Cerebellar cortex (tissue), 1 donor: ENCODE data around the gene OR52M1.
A peak's percentile ranks its signal among the peaks of the same experiment; 100 is the strongest.
"Not testable (repeated sequence)": the region's sequence is repeated elsewhere in the genome, so short reads cannot be mapped to it uniquely, and the experiment has no call there.

ENCODE experiments used
- DNase-seq: peaks from one replicate; pipeline ENCODE4 v3.0.0-alpha.2; 2015; ENCODE audit warnings: low spot score

The OR52M1 gene, protein sequence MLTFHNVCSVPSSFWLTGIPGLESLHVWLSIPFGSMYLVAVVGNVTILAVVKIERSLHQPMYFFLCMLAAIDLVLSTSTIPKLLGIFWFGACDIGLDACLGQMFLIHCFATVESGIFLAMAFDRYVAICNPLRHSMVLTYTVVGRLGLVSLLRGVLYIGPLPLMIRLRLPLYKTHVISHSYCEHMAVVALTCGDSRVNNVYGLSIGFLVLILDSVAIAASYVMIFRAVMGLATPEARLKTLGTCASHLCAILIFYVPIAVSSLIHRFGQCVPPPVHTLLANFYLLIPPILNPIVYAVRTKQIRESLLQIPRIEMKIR

DNA sequence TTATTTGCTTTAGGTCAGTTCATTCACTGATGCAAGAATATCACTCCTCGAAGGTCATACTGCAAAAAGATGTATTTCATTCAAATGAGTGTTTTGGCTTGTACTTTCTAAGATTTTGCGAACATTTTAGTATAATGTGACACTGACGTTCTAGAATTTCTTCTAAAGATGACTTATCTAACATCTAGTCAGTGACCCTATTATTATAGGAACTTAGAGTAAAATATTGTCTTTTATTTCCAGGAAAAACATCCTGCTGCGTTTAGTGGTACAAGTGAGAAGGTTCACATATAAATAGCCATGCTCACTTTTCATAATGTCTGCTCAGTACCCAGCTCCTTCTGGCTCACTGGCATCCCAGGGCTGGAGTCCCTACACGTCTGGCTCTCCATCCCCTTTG lies at the start of gene OR52M1:
Gene OR52M1 (plus strand): TSS at position 301 of the 400 bp plus-strand sequence. CDS start 0 bp downstream, at position 301.
- DNase-seq: no peak

DNA sequence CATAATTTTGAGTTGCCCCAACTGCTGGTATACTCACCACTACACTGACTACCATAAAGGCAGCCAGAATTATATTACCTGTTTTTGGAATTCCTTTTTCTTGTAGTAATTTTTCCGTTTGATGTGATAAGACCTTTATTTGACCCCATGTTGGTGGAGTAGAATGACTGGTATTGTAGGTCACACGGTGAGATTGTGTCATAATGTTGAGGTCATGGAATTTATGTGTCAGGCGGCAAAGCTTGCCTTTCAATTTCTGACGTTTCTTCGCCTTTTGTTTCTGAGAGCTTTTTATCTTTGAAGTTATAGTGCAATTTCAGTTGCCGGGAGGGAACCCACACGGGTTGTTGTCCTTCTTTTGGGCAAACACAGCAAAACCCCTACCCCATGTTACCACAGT lies 49.5 kb upstream of the OR52M1 start:
- no peak for DNase-seq

DNA sequence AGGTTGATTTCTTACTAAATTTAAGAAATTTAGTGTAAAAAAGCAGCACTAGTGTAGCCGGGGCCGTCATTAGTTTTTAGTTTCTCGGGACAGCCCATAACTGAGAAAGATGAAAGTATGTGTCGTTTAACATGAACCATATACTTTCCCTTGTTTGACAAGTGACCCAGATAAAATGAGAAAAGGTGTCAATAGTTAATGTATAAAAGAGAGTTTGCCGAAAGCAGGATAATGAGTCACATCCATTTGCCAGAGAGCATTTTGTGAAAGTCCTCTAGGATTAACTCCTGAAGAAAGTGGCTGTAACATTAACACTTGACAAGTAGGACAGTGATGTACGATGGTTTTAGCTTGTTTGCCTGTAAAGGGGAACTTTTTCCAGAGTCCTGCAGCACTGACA lies 49.0 kb upstream of the OR52M1 start:
- no peak for DNase-seq

DNA sequence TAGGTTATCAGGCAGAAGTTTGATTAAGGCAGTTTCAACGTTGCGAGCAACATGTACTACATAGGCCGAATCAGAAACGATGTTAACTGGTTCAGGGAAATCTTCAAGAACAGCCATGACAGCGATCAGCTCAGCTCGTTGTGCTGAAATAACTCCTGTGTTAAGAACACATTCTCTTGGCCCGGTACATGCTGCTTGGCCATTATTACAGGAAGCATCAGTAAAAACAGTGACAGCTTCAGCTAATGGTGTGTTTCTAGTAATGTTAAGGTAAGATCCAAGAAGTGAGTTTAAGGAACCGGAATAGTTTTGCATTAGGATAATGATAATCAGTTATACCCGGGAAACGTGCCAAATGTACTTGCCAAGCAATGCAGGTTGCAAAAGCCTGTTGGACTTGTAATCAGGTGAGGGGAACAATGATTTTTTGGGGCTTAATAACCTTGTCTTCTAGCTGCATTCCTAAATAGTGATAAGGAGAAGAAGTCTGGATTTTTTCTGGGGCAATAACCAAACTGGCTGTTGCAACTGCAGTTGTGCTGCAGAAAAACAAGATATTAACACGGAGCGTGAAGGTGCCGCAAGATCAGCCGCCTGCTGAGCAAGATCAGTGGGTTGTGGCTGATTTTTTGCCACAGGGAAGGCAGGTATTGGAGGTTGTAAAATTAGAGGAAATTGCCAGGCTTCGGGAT lies 48.3 kb upstream of the OR52M1 start:
- no peak for DNase-seq

DNA sequence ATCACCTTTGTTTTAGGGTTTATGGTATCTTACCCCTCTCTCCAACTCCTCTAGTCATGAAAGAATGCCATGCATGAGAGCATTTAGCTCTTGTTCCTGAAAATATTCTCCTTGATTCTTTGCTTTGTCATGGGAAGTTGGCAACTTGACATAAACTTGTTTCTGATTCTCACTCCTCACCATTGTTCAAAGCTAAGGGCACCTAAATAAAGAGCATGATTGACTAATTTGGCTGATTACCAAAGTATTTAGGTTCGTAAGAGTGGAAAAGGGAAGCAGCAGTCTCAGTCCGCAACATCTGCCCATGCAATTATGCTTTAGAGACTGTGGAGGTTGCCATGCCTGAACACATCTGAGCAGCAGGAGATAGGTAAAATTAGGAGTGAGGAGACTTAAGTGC lies 36.1 kb upstream of the OR52M1 start:
- DNase-seq: no peak

DNA sequence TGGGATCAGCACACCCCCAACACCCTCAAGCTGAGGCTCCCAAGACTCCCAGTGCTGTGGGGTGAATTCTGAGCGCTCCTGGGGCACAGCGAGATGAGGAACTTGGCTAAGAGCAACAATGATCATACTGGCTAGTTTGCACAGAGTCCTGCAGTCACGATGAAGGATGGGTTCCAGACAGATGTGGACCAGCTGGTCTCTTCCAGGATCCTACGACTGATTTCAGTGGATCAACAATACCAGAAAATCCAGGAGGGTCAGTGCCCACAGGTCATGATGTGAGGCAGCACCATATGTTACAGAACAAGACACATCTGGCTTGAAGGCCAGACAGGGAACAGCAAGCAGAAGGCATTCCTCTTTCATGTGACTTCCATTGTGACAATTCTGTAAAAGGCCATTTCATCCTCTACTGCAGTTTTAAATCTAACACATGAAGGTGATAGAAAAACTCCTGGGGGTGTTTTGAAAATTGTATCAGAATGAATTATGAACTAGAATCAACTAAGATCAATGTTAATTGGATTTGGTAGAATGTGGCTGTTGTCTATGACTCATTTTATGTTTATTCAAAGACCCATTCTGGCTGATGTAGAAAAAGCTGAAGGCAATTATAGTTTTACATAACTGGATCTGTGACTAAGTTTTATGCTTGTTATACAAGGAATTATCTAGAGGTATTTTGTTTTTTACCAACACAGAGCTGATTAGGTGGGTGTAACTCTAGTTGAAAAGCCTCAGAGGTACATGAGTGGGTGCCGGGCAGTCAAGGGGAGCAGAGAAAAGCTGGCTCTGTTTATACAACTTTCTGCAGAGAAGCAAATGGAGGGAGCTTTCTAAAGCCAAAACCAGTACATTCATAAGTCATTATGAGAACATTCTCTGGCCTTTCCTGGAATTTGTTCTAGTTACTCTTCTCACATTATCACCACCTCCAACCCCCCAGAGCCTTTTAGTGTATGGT lies 33.4 kb upstream of the OR52M1 start:
- no peak for DNase-seq

DNA sequence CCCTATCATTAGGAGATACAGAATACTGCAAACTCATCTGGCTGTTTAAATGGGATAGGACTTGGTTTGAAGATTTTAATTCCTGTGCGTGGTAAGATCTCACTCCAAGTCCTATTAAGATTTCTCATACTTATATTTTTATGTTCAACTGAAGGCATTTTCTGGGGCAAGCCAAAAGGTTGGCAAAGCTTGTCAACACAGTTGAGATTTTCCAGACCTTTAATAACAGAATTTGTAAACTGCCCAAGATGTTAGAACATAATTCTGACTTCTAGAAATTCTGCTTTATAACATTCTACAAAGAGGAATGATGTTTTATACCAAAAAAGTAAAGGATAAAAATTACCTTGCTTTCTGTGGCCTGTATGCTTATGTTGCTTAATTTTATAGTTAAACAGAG lies 30.8 kb upstream of the OR52M1 start:
- no peak for DNase-seq

DNA sequence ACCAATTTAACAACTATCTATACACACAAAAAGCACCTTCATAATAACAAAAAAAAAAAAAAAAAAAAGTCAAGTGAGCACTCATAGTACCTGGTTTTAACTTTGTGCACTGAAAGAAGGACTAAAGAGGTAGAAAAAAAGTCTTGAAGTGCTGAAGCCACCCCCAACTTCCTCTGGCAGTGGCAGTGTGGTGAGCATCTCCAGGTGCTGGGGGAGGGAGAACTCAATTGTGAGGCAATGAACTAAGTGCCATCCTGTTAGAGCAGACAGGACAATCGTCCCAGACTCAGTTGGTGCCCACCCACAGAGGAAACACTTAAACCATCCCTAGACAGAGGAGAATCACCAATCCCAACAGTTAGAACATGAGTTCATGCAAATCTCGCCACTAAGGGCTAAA lies 22.7 kb upstream of the OR52M1 start:
- no peak for DNase-seq

DNA sequence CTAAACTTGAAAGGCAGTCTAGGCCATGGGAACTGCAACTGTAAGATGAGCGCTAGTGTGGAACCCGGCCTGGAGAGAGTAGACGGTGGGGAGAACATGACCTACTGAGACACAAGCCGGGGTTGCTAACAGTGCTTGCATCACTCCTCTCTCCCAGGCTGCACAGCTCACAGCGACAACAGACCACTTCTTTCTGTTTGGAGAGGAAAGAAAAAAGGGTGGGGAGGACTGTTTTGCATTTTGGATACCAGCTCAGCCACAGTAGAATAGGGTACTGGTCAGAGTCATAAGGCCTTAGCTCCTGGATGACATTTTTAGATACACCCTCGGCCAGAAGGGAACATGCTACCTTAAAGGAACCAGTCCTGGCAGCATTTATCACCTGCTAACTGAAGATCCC lies 22.2 kb upstream of the OR52M1 start:
- no peak for DNase-seq

DNA sequence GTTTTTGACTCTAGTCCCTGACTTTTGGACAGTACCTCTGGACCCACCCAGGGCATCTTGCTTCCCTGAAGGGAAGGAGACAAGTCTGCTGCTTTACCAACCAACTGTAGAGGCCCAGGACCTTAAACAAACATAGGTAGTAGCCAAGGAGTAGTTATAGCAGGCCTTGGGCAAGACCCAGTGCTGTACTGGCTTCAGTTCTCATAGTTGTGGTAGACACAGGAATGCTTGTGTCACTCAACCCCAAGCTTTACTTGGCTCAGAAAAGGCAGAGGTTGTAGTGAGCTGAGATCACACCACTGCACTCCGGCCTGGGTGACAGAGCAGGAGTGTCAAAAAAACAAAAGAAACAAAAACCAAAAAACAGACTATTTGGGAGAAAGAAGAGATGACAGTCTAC lies 21.3 kb upstream of the OR52M1 start:
- no peak for DNase-seq

DNA sequence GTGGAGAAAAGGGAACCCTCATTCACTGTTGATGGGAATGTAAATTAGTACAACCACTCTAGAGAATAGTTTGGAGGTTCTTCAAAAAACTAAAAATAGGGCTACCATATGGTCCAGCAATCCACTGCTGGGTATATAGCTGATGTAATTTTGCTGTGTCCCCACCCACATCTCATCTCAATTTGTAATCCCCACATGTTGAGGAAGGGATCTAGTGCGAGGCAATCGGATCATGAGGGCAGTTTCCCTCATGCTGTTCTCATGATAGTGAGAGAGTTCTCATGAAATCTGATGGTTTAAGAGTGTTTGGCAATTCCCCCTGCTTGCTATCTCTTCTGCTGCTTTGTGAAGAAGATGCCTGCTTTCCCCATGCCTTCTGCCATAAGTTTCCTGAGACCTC lies 17.1 kb upstream of the OR52M1 start:
- no peak for DNase-seq

DNA sequence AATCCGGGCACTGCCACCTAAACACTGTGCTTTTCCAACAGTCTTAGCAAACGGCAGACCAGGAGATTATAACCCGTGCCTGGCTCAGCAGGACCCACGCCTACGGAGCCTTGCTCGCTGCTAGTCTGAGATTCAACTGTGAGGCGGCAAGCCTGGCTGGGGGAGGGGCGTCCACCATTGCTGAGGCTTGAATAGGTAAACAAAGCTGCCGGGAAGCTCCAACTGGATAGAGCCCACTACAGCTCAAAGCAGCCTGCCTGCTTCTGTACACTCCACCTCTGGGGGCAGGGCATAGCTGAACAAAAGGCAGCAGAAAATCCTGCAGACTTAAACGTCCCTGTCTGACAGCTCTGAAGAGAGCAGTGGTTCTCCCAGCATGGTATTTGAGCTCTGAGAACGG lies 13.3 kb upstream of the OR52M1 start:
- not testable (repeated sequence) for DNase-seq

DNA sequence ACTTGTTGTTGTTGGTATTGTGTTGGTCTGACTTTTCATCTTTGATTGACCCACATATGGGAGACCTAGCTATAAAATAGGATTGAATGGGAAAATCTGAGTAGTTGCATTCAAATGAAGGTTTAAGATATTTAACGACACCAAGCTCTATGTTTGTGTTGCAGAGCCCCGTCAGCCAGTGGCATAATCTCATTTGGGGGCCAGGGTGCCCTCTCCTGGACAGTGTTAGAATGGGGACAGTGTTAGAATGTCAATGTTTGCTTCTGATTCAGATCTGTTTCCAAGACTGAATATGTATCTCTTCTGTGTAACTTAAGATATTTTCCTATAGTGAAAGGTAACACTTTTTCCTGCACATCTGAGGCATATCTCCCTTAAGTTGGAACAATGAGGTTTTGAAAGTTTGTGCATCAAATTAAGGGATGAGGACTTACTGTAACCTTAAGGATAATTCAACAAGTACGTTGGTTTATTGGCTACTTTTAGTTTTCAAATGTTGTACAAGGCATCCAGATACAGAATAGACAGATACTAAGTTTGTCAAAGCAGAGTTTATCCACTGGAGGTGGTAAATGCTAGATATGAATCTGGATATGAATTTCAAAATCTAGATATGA lies 5.3 kb upstream of the OR52M1 start:
- peak; percentile 25 for DNase-seq

DNA sequence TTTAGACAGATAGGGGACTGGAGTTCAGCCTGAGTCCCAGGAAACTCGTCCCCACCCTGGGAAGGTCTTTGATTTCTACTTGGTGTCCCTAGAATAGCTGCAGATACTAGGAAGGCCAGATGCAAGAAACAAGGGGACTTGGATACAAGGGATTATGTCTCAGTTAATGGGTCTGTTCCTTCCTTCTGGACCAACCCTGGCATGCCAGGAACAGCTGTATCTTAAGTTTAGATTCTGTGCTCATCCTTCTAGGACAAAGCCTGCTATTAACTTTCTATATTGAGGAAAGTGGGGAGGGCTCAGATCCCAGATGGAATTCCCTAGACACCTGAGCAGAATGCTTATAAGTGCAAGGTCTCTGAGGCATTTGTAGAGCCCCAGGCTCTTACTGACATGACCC lies 3.9 kb upstream of the OR52M1 start:
- no peak for DNase-seq

DNA sequence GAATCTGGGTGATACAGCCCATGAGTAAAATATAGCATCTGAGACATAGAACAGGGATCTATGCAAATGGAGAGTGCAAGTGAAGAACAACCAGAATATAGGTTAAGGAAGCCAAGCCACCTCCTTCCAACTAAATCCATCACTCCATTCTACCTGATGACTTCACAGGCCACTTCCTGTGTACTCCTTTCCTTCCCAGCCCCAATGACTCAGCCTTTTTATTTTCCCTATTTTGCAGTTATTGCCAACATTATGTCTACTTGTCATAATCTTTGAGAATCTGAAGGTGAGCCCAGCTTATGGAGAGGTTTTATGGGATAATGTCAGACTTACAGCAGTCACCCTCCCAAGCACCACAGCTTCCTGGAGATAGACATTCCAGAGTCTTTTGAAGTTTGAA lies 1.4 kb upstream of the OR52M1 start:
- no peak for DNase-seq

DNA sequence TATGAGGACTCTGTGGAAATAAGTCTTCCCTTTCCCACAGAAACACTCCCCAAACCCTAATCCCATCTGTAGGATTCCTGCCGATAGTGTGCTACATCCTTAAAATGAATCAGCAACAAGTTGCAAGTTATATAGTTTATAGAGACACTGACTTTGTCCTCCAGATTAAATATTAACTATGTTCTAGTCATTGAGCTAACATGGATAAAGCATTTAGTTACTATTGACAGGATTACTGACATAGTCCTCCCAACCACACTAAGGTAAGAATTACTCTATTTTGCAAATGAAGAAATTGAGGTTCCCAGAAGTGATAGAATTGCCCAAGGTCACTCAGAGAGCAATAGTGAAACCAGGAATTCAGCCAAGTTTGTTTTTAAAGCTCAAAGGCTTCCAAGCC lies 1.9 kb downstream of the OR52M1 start:
- DNase-seq: no peak

DNA sequence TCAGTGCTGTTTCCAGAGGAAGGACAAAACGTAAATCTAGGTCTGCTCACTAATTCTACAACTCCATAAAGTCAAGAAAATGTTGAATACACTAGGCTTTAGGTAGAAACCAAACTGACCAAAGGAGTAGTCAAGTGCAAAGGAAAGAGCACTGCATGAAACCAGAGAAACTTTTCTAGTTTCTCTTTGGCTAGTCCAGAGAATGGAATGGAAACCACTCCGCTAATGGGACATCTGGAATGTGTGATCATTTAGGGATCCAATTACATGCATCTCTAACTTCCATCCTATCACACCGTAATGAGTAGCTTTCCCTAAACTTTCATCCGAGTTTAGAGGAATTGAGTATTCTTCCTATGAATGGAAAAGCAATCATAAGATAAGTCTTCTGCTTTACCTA lies 2.4 kb downstream of the OR52M1 start:
- no peak for DNase-seq

DNA sequence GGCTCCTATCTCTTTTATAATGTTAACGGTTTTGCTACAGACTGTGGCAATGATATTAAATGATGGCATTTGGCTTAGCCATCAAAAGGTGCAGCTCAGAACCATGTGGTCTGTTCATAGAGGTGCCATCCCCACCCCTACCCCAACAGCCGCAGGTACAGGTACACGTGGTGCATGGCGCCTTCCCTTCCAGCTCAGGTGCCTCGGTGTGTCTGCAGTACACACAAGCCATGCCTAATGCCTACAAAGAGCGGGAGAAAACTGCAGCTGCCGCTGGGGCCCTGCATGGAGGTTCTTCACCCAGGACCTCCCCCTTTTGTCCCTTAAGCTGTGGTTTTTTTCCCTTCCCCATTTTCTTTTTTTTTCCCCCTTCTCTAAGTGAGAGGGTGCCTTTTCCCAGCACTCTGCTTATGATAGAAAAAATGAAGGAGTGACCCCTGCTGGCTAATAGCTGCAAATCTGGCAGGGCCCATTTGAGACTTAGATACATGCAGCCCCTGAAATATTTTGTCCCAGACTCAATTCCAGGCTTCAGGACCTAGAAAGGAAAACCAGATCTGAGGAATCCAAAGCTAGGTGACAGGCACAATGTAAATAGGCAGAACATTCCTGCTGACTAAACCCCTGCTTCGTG lies 6.5 kb downstream of the OR52M1 start:
- DNase-seq: no peak

DNA sequence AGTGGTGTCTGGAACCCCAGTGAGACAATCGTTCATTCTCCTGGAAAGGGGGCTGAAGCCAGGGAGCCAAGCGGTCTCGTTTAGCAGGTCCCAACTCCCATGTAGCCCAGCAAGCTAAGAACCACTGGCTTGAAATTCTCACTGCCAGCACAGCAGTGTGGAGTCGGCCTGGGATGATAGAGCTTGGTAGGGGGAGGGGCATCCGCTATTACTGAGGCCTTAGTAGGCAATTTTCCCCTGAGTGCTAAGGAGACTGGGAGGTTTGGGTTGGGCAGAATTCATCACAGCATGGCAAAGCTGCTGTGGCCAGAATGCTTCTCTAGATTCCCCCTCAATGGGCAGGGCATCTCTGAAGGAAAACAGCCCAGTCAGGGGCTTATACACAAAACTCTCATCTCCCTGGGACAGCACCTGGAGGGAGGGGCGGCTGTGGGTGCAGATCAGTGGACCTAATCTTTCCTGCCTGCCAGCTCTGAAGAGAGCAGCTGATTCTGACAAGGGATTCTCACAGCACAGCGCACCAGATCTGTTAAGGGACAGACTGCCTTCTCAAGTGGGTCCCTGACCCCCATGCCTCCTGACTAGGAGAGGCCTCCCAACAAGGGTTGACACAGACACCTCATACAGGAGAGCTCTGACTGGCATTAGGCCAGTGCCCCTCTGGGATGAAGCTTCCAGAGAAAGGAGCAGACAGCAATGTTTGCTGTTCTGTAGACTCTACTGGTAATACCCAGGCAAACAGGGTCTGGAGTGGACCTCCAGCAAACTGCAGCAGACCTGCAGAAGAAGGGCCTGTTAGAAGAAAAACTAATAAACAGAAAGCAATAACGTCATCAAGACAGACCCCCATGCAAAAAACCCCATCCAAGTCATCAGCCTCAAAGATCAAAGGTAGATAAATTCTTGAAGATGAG lies 14.8 kb downstream of the OR52M1 start:
- no peak for DNase-seq

DNA sequence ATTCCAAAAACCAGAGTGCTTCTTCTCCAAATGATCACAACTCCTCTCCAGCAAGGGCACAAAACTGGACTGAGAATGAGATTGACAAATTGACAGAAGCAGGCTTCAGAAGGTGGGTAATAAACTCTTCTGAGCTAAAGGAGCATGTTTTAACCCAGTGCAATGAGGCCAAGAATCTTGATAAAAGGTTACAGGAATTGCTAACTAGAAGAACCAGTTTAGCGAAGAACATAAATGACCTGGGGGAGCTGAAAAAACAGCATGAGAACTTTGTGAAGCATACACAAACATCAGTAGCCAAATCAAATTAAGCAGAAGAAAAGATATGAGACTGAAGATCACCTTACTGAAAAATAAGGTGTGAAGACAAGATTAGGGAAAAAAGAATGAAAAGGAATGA lies 15.5 kb downstream of the OR52M1 start:
- DNase-seq: no peak

DNA sequence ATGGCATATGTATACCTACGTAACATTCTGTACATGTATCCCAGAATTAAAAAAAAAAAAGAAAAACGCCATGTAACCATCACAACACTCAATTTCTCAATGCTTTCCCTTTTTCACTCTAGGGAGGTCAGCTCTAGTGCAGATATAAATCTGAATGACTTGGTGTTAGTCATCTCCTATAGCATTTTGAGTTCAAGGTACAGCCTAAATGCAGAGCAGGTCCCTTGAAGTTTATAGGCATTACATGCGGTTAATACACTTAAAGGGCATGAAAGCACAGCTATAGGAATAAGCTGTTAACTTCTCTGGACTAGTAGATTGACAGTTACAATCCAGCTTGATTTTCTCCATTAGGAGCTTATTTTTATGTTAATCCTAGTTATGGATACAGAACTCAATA lies 20.4 kb downstream of the OR52M1 start:
- no peak for DNase-seq
